Hepatocyte (in vitro differentiated cells): ENCODE measurements around the gene RND2. TPM values are rescaled to one million over a fixed set of nuclear protein-coding genes. Genes with fewer than 3 reads are reported as not detected.
A peak's percentile ranks its signal among the peaks of the same experiment; 100 is the strongest.

Experiments
- DNase-seq: peaks from one replicate; pipeline ENCODE4 v3.0.0-alpha.2; 2016; ENCODE audit warnings: low spot score
- H2AFZ ChIP-seq: fragments of 200-600 bp; sonication (generic); 2 replicates; pipeline ENCODE4 v1.6.0; 2016; ENCODE audit warnings: antibody characterized with exemption, mild to moderate bottlenecking
- H3K27ac ChIP-seq: fragments of 200-600 bp; sonication (generic); 2 replicates; pipeline ENCODE4 v1.5.1; 2016; ENCODE audit warnings: mild to moderate bottlenecking
- H3K27me3 ChIP-seq: fragments of 200-600 bp; sonication (generic); 2 replicates; pipeline ENCODE4 v1.6.1; 2016
- H3K36me3 ChIP-seq: fragments of 200-600 bp; sonication (generic); replicated peaks from 2 replicates; pipeline ENCODE4 v1.5.1; 2016; ENCODE audit warnings: low read depth; ENCODE audit not compliant: insufficient read depth
- H3K4me1 ChIP-seq: fragments of 200-600 bp; sonication (generic); 2 replicates; pipeline ENCODE4 v1.5.1; 2016; ENCODE audit warnings: mild to moderate bottlenecking, moderate library complexity; ENCODE audit not compliant: insufficient read depth
- H3K4me2 ChIP-seq: fragments of 200-600 bp; sonication (generic); 2 replicates; pipeline ENCODE4 v1.6.0; 2016
- H3K4me3 ChIP-seq: fragments of 200-600 bp; sonication (generic); 2 replicates; pipeline ENCODE4 v1.5.1; 2016; ENCODE audit warnings: mild to moderate bottlenecking
- H3K79me2 ChIP-seq: fragments of 200-600 bp; sonication (generic); 2 replicates; pipeline ENCODE4 v1.6.0; 2017; ENCODE audit warnings: mild to moderate bottlenecking
- H3K9me2 ChIP-seq: fragments of 200-600 bp; sonication (generic); replicated peaks from 2 replicates; pipeline ENCODE4 v1.6.0; 2017; ENCODE audit warnings: mild to moderate bottlenecking; ENCODE audit not compliant: insufficient read depth
- H3K9me3 ChIP-seq: fragments of 200-600 bp; sonication (generic); 2 replicates; pipeline ENCODE4 v1.5.1; 2016; ENCODE audit warnings: low read depth, mild to moderate bottlenecking
- H4K20me1 ChIP-seq: fragments of 200-600 bp; sonication (generic); 2 replicates; pipeline ENCODE4 v1.6.0; 2016; ENCODE audit warnings: mild to moderate bottlenecking; ENCODE audit not compliant: insufficient read depth, poor library complexity, severe bottlenecking
- CTCF ChIP-seq: fragments of 200-600 bp; sonication (generic); IDR thresholded peaks from 2 replicates; pipeline ENCODE4 v1.5.1; 2016; ENCODE audit warnings: antibody characterized with exemption, mild to moderate bottlenecking; ENCODE audit not compliant: poor library complexity
- EZH2 ChIP-seq: fragments of 200-600 bp; sonication (generic); IDR thresholded peaks from 2 replicates; pipeline ENCODE4 v1.6.1; 2016; ENCODE audit warnings: antibody characterized with exemption, mild to moderate bottlenecking, borderline replicate concordance
- EZH2phosphoT487 ChIP-seq: fragments of 200-600 bp; sonication (generic); IDR thresholded peaks from one replicate; pipeline ENCODE4 v1.6.1; 2018; ENCODE audit warnings: antibody characterized with exemption, mild to moderate bottlenecking, low read depth, moderate library complexity; ENCODE audit not compliant: unreplicated experiment, severe bottlenecking
- WGBS: methylation state at CpG from one replicate; pipeline ENCODE4 v1.1.6; 2016; ENCODE audit warnings: low lambda C conversion rate; ENCODE audit errors: missing lambda C conversion rate; 5-methylcytosine and 5-hydroxymethylcytosine counted together
- polyA plus RNA-seq: library from polyadenylated mRNA; unstranded; fragments of >200 nt; fragmentation: Nextera tagmentation; extraction: Ambion mirVana; gene quantifications from 2 replicates; pipeline ENCODE4 v1.2.1, GENCODE V29; 2016
- total RNA-seq: library from RNA; depleted of rRNA; stranded (reverse); fragments of >200 nt; gene quantifications from 2 replicates; pipeline ENCODE4 v1.2.3, GENCODE V29; 2014

RND2 gene
- total and polyA plus RNA-seq, 2 experiments from 2014 or later: 2.6 to 6.3 TPM

- Histone ChIP-seq H3K9me3 (no peaks in the 10 kb centered on the region), H3K27me3 (no peaks in the 10 kb centered on the region), H3K9me2 (no peaks in the 10 kb centered on the region), H3K4me1 (no peaks in the 10 kb centered on the region), H3K27ac (peak overlapping the region; percentile 67), H3K4me3 (no peak overlapping the region), H2AFZ (no peak overlapping the region), H3K36me3 (no peaks in the 10 kb centered on the region), H3K79me2 (no peaks in the 10 kb centered on the region), H3K4me2 (no peak overlapping the region), H4K20me1 (no peaks in the 10 kb centered on the region)
- TF ChIP-seq EZH2phosphoT487: no peak
- no peak for TF ChIP-seq CTCF
- TF ChIP-seq EZH2: no peak
- DNase-seq: no peak
- 72% methylated on average over 1 of the region's 1 CpG for WGBS
Measured at GRCh38 chr17:43079641-43080302, 54.7 kb downstream of the RND2 start.

Other genes starting within 250 kb of the RND2 start
- 1.0 and 1.5 TPM in 2 replicates for gene WNK4, start 244.6 kb upstream of the RND2 start, total RNA-seq
- 1.7 and 2.2 TPM in 2 replicates for gene WNK4, start 244.6 kb upstream of the RND2 start, polyA plus RNA-seq
- 117 and 133 TPM in 2 replicates for gene COA3, start 226.5 kb upstream of the RND2 start, total RNA-seq
- gene COA3, start 226.5 kb upstream of the RND2 start, polyA plus RNA-seq: 219 and 252 TPM in 2 replicates
- 0.08 and 1.2 TPM in 2 replicates for gene CNTD1, start 226.4 kb upstream of the RND2 start, total RNA-seq
- gene CNTD1, start 226.4 kb upstream of the RND2 start, polyA plus RNA-seq: 1.5 and 2.4 TPM in 2 replicates
- 68.7 and 73.4 TPM in 2 replicates for gene BECN1, start 200.9 kb upstream of the RND2 start, total RNA-seq
- 70.4 and 75.2 TPM in 2 replicates for gene BECN1, start 200.9 kb upstream of the RND2 start, polyA plus RNA-seq
- 86.4 and 89.0 TPM in 2 replicates for gene PSME3, start 191.8 kb upstream of the RND2 start, total RNA-seq
- 99.4 and 99.5 TPM in 2 replicates for gene PSME3, start 191.8 kb upstream of the RND2 start, polyA plus RNA-seq
- 0.92 and 1.1 TPM in 2 replicates for gene AOC2, start 180.7 kb upstream of the RND2 start, total RNA-seq
- gene AOC2, start 180.7 kb upstream of the RND2 start, polyA plus RNA-seq: 1.3 and 2.2 TPM in 2 replicates
- 1.0 and 1.9 TPM in 2 replicates for gene AOC3, start 174.0 kb upstream of the RND2 start, total RNA-seq
- 2.3 and 2.5 TPM in 2 replicates for gene AOC3, start 174.0 kb upstream of the RND2 start, polyA plus RNA-seq
- gene G6PC1, start 124.4 kb upstream of the RND2 start, total RNA-seq: 14.2 and 18.2 TPM in 2 replicates
- 8.2 and 24.2 TPM in 2 replicates for gene G6PC1, start 124.4 kb upstream of the RND2 start, polyA plus RNA-seq
- 16.9 and 25.8 TPM in 2 replicates for gene AARSD1, start 60.8 kb upstream of the RND2 start, total RNA-seq
- 41.0 and 50.5 TPM in 2 replicates for gene AARSD1, start 60.8 kb upstream of the RND2 start, polyA plus RNA-seq
- gene PTGES3L, start 45.2 kb upstream of the RND2 start, total RNA-seq: 0.64 and 2.4 TPM in 2 replicates
- 0.40 and 0.73 TPM in 2 replicates for gene PTGES3L, start 45.2 kb upstream of the RND2 start, polyA plus RNA-seq
- gene RUNDC1, start 44.7 kb upstream of the RND2 start, total RNA-seq: 8.0 and 11.4 TPM in 2 replicates
- 19.6 and 20.3 TPM in 2 replicates for gene RUNDC1, start 44.7 kb upstream of the RND2 start, polyA plus RNA-seq
- gene RPL27, start 26.8 kb upstream of the RND2 start, total RNA-seq: 1,020 and 1,179 TPM in 2 replicates
- gene RPL27, start 26.8 kb upstream of the RND2 start, polyA plus RNA-seq: 580 and 602 TPM in 2 replicates
- 14.4 and 18.4 TPM in 2 replicates for gene IFI35, start 18.4 kb upstream of the RND2 start, total RNA-seq
- 27.5 and 37.8 TPM in 2 replicates for gene IFI35, start 18.4 kb upstream of the RND2 start, polyA plus RNA-seq
- 181 and 207 TPM in 2 replicates for gene VAT1, start 2.8 kb upstream of the RND2 start, total RNA-seq
- 219 and 251 TPM in 2 replicates for gene VAT1, start 2.8 kb upstream of the RND2 start, polyA plus RNA-seq
- 4.8 and 8.0 TPM in 2 replicates for gene BRCA1, start 100.1 kb downstream of the RND2 start, total RNA-seq
- 6.2 and 7.0 TPM in 2 replicates for gene BRCA1, start 100.1 kb downstream of the RND2 start, polyA plus RNA-seq
- gene NBR1, start 146.0 kb downstream of the RND2 start, total RNA-seq: 82.4 and 82.7 TPM in 2 replicates
- 37.6 and 37.7 TPM in 2 replicates for gene NBR1, start 146.0 kb downstream of the RND2 start, polyA plus RNA-seq
- gene TMEM106A, start 186.6 kb downstream of the RND2 start, total RNA-seq: 6.7 and 11.4 TPM in 2 replicates
- 7.2 and 8.4 TPM in 2 replicates for gene TMEM106A, start 186.6 kb downstream of the RND2 start, polyA plus RNA-seq
- gene CCDC200, start 203.4 kb downstream of the RND2 start, total RNA-seq: not detected in 2 replicates
- gene CCDC200, start 203.4 kb downstream of the RND2 start, polyA plus RNA-seq: 2.8 and 3.2 TPM in 2 replicates
- gene RNU2-1, start 208.7 kb downstream of the RND2 start, total RNA-seq: not detected in 2 replicates
- gene RNU2-1, start 208.7 kb downstream of the RND2 start, polyA plus RNA-seq: 2.9 TPM in 1 of 2 replicates, not detected in the other